Measurements from ENCODE around the gene CAMK4.

The CAMK4 gene

DNA sequence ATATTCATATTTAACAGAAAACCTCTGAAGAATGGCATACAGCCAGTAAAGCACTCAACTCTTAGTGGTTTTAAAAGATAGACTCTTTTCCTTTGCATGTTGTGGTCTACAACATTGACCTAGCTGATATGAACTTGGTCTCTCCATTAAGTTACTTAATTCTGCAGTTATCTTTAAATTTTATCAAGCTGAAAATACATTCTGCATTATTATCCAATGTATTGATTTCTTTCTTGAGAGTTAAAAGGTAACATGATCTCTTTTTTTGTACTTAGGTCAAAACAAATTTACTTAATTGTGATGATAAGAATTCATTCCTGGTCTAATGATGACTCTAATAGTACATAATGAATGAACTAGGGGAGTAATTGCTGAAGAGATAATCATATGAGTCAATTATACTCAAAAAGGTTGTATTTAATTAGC, 155.2 kb downstream of the CAMK4 start:
- TF ChIP-seq, protein P1, sequence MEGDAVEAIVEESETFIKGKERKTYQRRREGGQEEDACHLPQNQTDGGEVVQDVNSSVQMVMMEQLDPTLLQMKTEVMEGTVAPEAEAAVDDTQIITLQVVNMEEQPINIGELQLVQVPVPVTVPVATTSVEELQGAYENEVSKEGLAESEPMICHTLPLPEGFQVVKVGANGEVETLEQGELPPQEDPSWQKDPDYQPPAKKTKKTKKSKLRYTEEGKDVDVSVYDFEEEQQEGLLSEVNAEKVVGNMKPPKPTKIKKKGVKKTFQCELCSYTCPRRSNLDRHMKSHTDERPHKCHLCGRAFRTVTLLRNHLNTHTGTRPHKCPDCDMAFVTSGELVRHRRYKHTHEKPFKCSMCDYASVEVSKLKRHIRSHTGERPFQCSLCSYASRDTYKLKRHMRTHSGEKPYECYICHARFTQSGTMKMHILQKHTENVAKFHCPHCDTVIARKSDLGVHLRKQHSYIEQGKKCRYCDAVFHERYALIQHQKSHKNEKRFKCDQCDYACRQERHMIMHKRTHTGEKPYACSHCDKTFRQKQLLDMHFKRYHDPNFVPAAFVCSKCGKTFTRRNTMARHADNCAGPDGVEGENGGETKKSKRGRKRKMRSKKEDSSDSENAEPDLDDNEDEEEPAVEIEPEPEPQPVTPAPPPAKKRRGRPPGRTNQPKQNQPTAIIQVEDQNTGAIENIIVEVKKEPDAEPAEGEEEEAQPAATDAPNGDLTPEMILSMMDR (IDR thresholded peaks at IDR 0.05; ENCODE audit: low read depth, low read length): no peak
- no peak for DNase-seq (ENCODE audit: extremely low read depth, low read depth)

DNA sequence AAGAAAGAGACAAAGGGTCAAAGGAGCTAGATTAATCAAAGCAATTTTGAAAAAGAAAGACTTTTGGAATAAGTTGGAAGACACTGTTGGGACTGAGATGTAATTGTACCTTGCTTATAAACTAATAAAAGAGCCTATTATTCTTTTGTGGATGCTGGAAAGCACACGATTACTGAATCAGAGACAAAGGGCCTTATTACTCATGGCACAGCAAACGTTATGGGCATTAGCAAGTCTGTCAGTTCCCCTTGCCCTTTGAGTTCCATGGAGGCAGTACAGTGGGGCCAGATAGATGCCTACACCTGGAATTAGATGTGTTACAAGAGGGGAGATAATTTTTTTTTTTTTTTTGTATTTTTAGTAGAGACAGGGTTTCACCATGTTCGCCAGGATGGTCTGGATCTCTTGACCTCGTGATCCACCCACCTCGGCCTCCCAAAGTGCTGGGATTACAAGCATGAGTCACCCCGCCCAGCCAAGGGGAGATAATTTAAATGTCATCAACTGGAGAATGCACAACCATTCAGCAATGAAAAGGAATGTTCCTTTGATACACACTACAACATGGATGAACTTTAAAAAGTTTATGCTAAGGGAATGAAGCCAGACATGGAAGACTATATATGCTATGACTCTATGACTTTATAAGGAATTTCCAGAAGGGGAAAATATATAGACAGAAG, 159.2 kb downstream of the CAMK4 start:
- TF ChIP-seq, protein P1 (IDR thresholded peaks at IDR 0.05; ENCODE audit: low read depth, low read length): no peak

DNA sequence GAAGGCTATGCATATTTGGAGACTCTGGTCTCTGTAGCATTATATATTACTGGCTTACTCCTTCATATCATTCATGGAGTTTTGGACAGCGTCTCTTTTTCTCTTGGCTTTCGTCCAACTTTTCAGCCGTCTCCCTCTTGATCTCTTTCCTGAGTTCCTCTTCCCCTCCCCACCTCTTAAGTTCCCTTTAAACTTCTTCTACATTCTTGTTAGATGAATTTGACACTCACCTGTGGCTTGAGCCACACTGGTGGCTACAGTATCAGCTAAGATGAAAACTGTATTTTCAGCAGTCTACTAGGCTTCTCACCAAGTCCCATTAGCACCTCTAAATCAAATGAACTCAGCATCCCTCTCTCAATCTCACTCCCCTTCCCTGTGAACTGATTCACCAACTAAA, 160.0 kb downstream of the CAMK4 start:
- no peak for DNase-seq (ENCODE audit: extremely low read depth, low read depth)
- TF ChIP-seq, protein P1 (IDR thresholded peaks at IDR 0.05; ENCODE audit: low read depth, low read length): no peak

More for the DNA sequence above, 159.2 kb downstream of the CAMK4 start:
- no peak for DNase-seq (ENCODE audit: extremely low read depth, low read depth)

DNA sequence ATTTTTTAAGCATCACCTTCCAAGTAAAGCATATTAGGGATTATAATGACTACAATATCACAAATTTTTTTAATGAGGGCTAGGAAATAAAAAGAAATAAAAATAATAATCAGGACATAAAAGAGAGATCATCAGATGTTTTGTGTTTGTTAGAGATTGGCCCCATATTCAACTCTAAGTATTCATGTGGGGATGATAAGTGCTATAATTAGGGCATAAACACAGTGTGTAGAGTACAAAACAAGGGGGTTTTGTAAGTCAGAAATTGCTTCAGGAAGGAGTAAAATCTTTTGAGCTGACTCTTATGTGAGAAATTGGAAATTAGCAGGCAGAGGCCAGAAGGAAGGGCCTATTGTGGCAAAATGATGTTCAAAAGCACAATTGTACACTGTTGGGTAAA, 160.9 kb downstream of the CAMK4 start:
- no peak for DNase-seq (ENCODE audit: extremely low read depth, low read depth)
- TF ChIP-seq, protein P1 (IDR thresholded peaks at IDR 0.05; ENCODE audit: low read depth, low read length): no peak

DNA sequence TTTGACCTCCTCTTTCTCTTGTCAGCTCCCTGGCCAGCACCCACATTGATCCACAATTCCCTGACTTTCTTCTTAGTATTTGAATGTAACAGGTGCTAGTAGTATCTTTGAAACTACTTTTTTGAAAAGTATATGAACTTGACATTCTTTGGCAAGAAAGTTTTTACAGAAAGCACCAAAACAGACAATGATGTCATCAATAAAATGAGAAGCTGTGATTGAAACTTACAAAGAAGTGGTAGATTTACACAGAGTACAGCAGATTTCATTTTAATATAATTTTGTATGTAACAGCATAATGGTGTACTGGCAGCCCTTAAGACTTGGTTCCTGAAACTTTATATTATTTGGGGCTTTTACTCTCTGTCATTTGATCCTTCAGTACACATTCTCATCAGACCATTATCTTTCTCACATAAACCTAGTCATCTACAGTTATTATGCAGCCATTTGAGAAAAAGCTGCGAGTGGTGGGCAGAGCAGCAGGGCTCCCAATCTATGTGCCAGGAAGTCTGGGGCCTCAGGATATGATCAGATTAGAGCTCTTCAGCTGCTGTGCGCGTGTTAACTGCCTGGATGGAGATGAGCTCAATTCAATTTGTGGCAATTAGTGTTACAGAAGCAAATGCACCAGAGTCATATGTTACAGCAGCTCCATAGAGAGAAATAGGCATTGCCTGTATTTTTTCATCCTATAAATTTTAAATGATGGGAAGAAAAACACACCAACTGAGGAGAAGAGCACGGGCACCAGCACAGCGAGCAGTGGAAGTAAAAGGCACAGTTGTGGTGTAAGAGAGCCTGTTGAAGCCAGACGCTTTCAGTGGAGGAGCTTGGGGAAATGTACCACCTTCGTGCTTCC, 162.0 kb downstream of the CAMK4 start:
- TF ChIP-seq, protein P1 (IDR thresholded peaks at IDR 0.05; ENCODE audit: low read depth, low read length): no peak
- no peak for DNase-seq (ENCODE audit: extremely low read depth, low read depth)

DNA sequence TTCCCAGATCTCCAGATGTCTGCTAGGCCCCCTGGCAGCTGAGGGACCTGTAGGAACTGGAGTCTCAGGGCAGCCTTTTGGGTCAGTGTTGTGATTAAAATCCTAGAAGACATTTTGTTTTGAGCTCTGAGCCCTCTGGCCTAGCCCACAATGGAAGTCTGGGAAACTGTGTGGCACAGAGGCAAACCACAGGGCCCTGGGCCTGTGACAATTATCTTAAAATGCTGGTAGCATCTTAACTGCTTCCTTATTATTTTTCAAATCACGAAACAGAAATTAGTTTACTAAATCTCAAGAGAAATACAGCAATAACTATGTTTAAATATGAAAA, 162.6 kb downstream of the CAMK4 start:
- no peak for DNase-seq (ENCODE audit: extremely low read depth, low read depth)
- TF ChIP-seq, protein P1 (IDR thresholded peaks at IDR 0.05; ENCODE audit: low read depth, low read length): no peak

DNA sequence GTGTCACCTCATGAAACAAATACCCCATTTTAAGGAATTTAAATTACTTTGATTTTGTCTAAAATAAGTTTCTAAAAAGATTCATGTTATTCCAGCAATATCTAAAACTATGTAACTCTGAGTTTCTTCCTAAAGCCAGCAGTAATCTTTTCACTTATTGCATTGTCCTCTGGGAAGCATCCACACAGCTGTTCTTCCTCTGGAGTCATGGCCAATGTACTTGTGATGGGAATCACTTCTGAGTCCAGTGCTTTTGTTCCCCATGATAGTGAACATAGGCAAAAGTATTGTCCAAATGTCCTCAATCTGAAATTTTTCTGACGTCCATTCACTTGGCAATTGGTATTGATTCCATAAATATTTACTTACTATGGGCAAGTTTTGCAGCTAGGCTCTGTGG, 163.2 kb downstream of the CAMK4 start:
- TF ChIP-seq, protein P1 (IDR thresholded peaks at IDR 0.05; ENCODE audit: low read depth, low read length): no peak
- no peak for DNase-seq (ENCODE audit: extremely low read depth, low read depth)

Data from AG09319 (cell line).